Measurements from ENCODE around the gene FOXK2. TPM values are rescaled to one million over a fixed set of nuclear protein-coding genes. Genes with fewer than 3 reads are reported as not detected.

The FOXK2 gene
- total and polyA plus RNA-seq, 2 of the 8 experiments (the other 6 are each of a cell fraction or from before 2014, with no cell fraction given), result 34.7 to 64.9 TPM

DNA sequence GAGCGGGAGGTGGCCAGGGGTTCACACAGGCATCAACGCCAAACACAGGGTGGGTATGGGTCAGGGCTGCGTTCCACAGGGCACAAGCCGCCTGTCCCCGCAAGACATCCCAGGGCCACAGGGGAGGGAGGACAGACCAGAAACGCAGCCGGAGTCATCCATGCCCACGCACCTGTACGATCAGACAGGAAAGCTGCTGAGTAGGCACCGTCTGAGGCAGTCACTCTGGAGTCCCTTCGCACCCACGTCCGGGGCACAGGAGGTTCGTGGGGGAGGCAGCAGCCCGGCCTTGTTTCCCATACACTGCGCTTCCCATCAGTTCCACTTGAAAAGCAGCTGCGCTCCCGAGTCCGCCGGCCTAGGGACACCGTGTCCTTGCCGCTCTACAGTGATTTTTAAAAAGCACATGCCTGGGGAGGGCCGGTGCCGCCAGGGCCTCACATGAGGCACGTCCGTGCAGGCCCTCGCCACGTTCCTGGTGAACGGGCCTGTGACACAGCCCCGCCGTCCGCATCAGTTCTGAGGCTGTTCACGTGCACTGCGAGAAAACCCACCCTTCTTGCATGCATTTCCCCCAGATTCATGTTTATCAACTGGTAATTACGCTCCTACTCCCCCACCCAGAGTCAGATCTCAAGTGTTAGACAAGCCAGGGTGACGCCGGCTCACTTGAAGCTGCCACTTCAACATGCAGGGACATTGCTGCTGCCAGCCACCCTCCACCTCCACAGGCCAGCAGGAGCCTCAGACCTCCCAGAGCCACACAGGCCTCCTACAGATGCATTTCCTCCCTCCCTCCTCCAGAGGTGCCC, 94.0 kb downstream of the FOXK2 start (continued):
- TF ChIP-seq, protein P1, sequence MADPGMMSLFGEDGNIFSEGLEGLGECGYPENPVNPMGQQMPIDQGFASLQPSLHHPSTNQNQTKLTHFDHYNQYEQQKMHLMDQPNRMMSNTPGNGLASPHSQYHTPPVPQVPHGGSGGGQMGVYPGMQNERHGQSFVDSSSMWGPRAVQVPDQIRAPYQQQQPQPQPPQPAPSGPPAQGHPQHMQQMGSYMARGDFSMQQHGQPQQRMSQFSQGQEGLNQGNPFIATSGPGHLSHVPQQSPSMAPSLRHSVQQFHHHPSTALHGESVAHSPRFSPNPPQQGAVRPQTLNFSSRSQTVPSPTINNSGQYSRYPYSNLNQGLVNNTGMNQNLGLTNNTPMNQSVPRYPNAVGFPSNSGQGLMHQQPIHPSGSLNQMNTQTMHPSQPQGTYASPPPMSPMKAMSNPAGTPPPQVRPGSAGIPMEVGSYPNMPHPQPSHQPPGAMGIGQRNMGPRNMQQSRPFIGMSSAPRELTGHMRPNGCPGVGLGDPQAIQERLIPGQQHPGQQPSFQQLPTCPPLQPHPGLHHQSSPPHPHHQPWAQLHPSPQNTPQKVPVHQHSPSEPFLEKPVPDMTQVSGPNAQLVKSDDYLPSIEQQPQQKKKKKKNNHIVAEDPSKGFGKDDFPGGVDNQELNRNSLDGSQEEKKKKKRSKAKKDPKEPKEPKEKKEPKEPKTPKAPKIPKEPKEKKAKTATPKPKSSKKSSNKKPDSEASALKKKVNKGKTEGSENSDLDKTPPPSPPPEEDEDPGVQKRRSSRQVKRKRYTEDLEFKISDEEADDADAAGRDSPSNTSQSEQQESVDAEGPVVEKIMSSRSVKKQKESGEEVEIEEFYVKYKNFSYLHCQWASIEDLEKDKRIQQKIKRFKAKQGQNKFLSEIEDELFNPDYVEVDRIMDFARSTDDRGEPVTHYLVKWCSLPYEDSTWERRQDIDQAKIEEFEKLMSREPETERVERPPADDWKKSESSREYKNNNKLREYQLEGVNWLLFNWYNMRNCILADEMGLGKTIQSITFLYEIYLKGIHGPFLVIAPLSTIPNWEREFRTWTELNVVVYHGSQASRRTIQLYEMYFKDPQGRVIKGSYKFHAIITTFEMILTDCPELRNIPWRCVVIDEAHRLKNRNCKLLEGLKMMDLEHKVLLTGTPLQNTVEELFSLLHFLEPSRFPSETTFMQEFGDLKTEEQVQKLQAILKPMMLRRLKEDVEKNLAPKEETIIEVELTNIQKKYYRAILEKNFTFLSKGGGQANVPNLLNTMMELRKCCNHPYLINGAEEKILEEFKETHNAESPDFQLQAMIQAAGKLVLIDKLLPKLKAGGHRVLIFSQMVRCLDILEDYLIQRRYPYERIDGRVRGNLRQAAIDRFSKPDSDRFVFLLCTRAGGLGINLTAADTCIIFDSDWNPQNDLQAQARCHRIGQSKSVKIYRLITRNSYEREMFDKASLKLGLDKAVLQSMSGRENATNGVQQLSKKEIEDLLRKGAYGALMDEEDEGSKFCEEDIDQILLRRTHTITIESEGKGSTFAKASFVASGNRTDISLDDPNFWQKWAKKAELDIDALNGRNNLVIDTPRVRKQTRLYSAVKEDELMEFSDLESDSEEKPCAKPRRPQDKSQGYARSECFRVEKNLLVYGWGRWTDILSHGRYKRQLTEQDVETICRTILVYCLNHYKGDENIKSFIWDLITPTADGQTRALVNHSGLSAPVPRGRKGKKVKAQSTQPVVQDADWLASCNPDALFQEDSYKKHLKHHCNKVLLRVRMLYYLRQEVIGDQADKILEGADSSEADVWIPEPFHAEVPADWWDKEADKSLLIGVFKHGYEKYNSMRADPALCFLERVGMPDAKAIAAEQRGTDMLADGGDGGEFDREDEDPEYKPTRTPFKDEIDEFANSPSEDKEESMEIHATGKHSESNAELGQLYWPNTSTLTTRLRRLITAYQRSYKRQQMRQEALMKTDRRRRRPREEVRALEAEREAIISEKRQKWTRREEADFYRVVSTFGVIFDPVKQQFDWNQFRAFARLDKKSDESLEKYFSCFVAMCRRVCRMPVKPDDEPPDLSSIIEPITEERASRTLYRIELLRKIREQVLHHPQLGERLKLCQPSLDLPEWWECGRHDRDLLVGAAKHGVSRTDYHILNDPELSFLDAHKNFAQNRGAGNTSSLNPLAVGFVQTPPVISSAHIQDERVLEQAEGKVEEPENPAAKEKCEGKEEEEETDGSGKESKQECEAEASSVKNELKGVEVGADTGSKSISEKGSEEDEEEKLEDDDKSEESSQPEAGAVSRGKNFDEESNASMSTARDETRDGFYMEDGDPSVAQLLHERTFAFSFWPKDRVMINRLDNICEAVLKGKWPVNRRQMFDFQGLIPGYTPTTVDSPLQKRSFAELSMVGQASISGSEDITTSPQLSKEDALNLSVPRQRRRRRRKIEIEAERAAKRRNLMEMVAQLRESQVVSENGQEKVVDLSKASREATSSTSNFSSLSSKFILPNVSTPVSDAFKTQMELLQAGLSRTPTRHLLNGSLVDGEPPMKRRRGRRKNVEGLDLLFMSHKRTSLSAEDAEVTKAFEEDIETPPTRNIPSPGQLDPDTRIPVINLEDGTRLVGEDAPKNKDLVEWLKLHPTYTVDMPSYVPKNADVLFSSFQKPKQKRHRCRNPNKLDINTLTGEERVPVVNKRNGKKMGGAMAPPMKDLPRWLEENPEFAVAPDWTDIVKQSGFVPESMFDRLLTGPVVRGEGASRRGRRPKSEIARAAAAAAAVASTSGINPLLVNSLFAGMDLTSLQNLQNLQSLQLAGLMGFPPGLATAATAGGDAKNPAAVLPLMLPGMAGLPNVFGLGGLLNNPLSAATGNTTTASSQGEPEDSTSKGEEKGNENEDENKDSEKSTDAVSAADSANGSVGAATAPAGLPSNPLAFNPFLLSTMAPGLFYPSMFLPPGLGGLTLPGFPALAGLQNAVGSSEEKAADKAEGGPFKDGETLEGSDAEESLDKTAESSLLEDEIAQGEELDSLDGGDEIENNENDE (IDR thresholded peaks at IDR 0.05; ENCODE audit: insufficient replicate concordance, low read length), result no peak
- TF ChIP-seq RAD21 (IDR thresholded peaks at IDR 0.05 in 1 of 2, conservative IDR thresholded peaks at IDR 0.05 in 1 of 2; ENCODE audit: low read depth in 2 of 2, low read length in 2 of 2), result peak in 1 of 2 experiments; percentile 13; a peak in 1 of 4 replicates
